ENCODE results near the gene HAPSTR1.

HAPSTR1 gene

GRCh38 chr16:9097266-9098219, 6.1 kb downstream of the HAPSTR1 start:
- no peak for DNase-seq

- no peak for DNase-seq
Measured at GRCh38 chr16:9098377-9099090, 7.1 kb downstream of the HAPSTR1 start.

- DNase-seq: no peak
Measured at GRCh38 chr16:9099131-9099625, 7.7 kb downstream of the HAPSTR1 start.

GRCh38 chr16:9102379-9102778, 10.9 kb downstream of the HAPSTR1 start:
- DNase-seq: no peak

- no peak for DNase-seq
Measured at GRCh38 chr16:9102943-9103342, 11.5 kb downstream of the HAPSTR1 start.

- no peak for DNase-seq
Measured at GRCh38 chr16:9103546-9103945, 12.1 kb downstream of the HAPSTR1 start.

- DNase-seq: no peak
Measured at GRCh38 chr16:9105189-9105588, 13.7 kb downstream of the HAPSTR1 start.

- DNase-seq: no peak
Measured at GRCh38 chr16:9107025-9107970, 15.9 kb downstream of the HAPSTR1 start.

- DNase-seq: no peak
Measured at GRCh38 chr16:9109255-9109654, 17.8 kb downstream of the HAPSTR1 start.

- DNase-seq: no peak
Measured at GRCh38 chr16:9112166-9112843, 20.9 kb downstream of the HAPSTR1 start.

- no peak for DNase-seq
Measured at GRCh38 chr16:9112844-9113186, 21.4 kb downstream of the HAPSTR1 start.

- no peak for DNase-seq
Measured at GRCh38 chr16:9113707-9114106, 22.3 kb downstream of the HAPSTR1 start.

- DNase-seq: no peak
Measured at GRCh38 chr16:9114112-9114511, 22.7 kb downstream of the HAPSTR1 start.

GRCh38 chr16:9114842-9115241, 23.4 kb downstream of the HAPSTR1 start:
- DNase-seq: no peak

GRCh38 chr16:9115277-9115676, 23.8 kb downstream of the HAPSTR1 start:
- DNase-seq: no peak

GRCh38 chr16:9116141-9116540, 24.7 kb downstream of the HAPSTR1 start:
- DNase-seq: no peak

- no peak for DNase-seq
Measured at GRCh38 chr16:9118170-9118569, 26.7 kb downstream of the HAPSTR1 start.

- DNase-seq: no peak
Measured at GRCh38 chr16:9119795-9120194, 28.4 kb downstream of the HAPSTR1 start.

GRCh38 chr16:9122342-9122741, 30.9 kb downstream of the HAPSTR1 start:
- DNase-seq: no peak

- no peak for DNase-seq
Measured at GRCh38 chr16:9122969-9123368, 31.5 kb downstream of the HAPSTR1 start.

- DNase-seq: no peak
Measured at GRCh38 chr16:9123401-9123800, 32.0 kb downstream of the HAPSTR1 start.

- DNase-seq: no peak
Measured at GRCh38 chr16:9123871-9124270, 32.4 kb downstream of the HAPSTR1 start.

Measured in eye (tissue), 1 donor.